Muscle of back (tissue), 13 donors: ENCODE data around the gene CAVIN4. TPM values are rescaled to one million over a fixed set of nuclear protein-coding genes. Genes with fewer than 3 reads are reported as not detected.

Experiments
- DNase-seq, 3 donors: peaks; one replicate each; pipeline versions ENCODE4 v3.0.0 to v3.0.0-alpha.2; 2013
- long read RNA-seq, 9 donors: transcript quantifications; one replicate each; lab custom pipeline, GENCODE V29; 2026
- polyA plus RNA-seq, 10 donors: library from polyadenylated mRNA; unstranded; fragments of 120-200 nt; gene quantifications; one replicate each; pipeline ENCODE4 v1.2.1, GENCODE V29; 2013; ENCODE audit not compliant: insufficient read length in 10 of 10

The CAVIN4 gene
- 100 to 1,000 TPM; 111 to 330 (median 212) TPM for polyA plus RNA-seq
- long read RNA-seq, donor 1, transcript CAVIN4-201 (2 exons, 2,615 nt): major isoform, 80 of 80 reads
- long read RNA-seq, donor 1, partial matches to known transcripts: 0 of 80 reads
- long read RNA-seq, donor 1, other reads (novel, unspliced or antisense): 0 of 80 reads
- long read RNA-seq, donor 2, transcript CAVIN4-201 (2 exons, 2,615 nt): major isoform, 109 of 130 reads
- long read RNA-seq, donor 2, partial matches to known transcripts: 21 of 130 reads
- long read RNA-seq, donor 2, other reads (novel, unspliced or antisense): 0 of 130 reads
- long read RNA-seq, donor 3: 0 reads
- long read RNA-seq, donor 4, transcript CAVIN4-201 (2 exons, 2,615 nt): major isoform, 73 of 73 reads
- long read RNA-seq, donor 4, partial matches to known transcripts: 0 of 73 reads
- long read RNA-seq, donor 4, other reads (novel, unspliced or antisense): 0 of 73 reads
- long read RNA-seq, donor 5, transcript CAVIN4-201 (2 exons, 2,615 nt): major isoform, 84 of 84 reads
- long read RNA-seq, donor 5, partial matches to known transcripts: 0 of 84 reads
- long read RNA-seq, donor 5, other reads (novel, unspliced or antisense): 0 of 84 reads
- long read RNA-seq, donor 6, transcript CAVIN4-201 (2 exons, 2,615 nt): major isoform, 131 of 142 reads
- long read RNA-seq, donor 6, partial matches to known transcripts: 11 of 142 reads
- long read RNA-seq, donor 6, other reads (novel, unspliced or antisense): 0 of 142 reads
- long read RNA-seq, donor 7, transcript CAVIN4-201 (2 exons, 2,615 nt): major isoform, 78 of 78 reads
- long read RNA-seq, donor 7, partial matches to known transcripts: 0 of 78 reads
- long read RNA-seq, donor 7, other reads (novel, unspliced or antisense): 0 of 78 reads
- long read RNA-seq, donor 8, transcript CAVIN4-201 (2 exons, 2,615 nt): major isoform, 30 of 30 reads
- long read RNA-seq, donor 8, partial matches to known transcripts: 0 of 30 reads
- long read RNA-seq, donor 8, other reads (novel, unspliced or antisense): 0 of 30 reads
- long read RNA-seq, donor 9, transcript CAVIN4-201 (2 exons, 2,615 nt): major isoform, 12 of 12 reads
- long read RNA-seq, donor 9, partial matches to known transcripts: 0 of 12 reads
- long read RNA-seq, donor 9, other reads (novel, unspliced or antisense): 0 of 12 reads

- peak in 1 of 3 donors; percentile 62 for DNase-seq
Observed at GRCh38 chr9:100577776-100578448, at the start of gene CAVIN4. CAVIN4 (plus strand) TSS chr9:100578079; CDS start chr9:100578144, 65 bp downstream.

GRCh38 chr9:100534401-100534800 lies 43.5 kb upstream of the CAVIN4 start:
- peak in 2 of 3 donors; percentile 6 to 23 for DNase-seq

- no peak for DNase-seq
Observed at GRCh38 chr9:100540327-100540726, 37.6 kb upstream of the CAVIN4 start.

GRCh38 chr9:100549048-100549447 lies 28.8 kb upstream of the CAVIN4 start:
- no peak for DNase-seq

GRCh38 chr9:100554935-100555401 lies 22.9 kb upstream of the CAVIN4 start:
- DNase-seq: peak in 1 of 3 donors; percentile 2

- no peak for DNase-seq
Observed at GRCh38 chr9:100555471-100555870, 22.4 kb upstream of the CAVIN4 start.

- DNase-seq: no peak
Observed at GRCh38 chr9:100557053-100557452, 20.8 kb upstream of the CAVIN4 start.

- DNase-seq: no peak
Observed at GRCh38 chr9:100561256-100561655, 16.6 kb upstream of the CAVIN4 start.

- DNase-seq: no peak
Observed at GRCh38 chr9:100567856-100568255, 10.0 kb upstream of the CAVIN4 start.

GRCh38 chr9:100573655-100574260 lies 4.1 kb upstream of the CAVIN4 start:
- no peak for DNase-seq

GRCh38 chr9:100575006-100575405 lies 2.9 kb upstream of the CAVIN4 start:
- no peak for DNase-seq

GRCh38 chr9:100575765-100576386 lies 2.0 kb upstream of the CAVIN4 start:
- DNase-seq: peak in 1 of 3 donors; percentile 67

- DNase-seq: no peak
Observed at GRCh38 chr9:100578610-100579009, 731 bp downstream of the CAVIN4 start.

- DNase-seq: no peak
Observed at GRCh38 chr9:100579665-100580064, 1.8 kb downstream of the CAVIN4 start.

GRCh38 chr9:100580257-100580656 lies 2.4 kb downstream of the CAVIN4 start:
- DNase-seq: no peak

- DNase-seq: no peak
Observed at GRCh38 chr9:100581081-100581480, 3.2 kb downstream of the CAVIN4 start.

- DNase-seq: no peak
Observed at GRCh38 chr9:100581661-100582060, 3.8 kb downstream of the CAVIN4 start.

GRCh38 chr9:100583014-100583802 lies 5.3 kb downstream of the CAVIN4 start:
- DNase-seq: no peak

GRCh38 chr9:100584951-100585350 lies 7.1 kb downstream of the CAVIN4 start:
- no peak for DNase-seq

- DNase-seq: no peak
Observed at GRCh38 chr9:100586093-100586492, 8.2 kb downstream of the CAVIN4 start.
